IPS-15b (cell line): ENCODE data around the gene MAGI2.

ENCODE experiments used
- H3K27me3 ChIP-seq: one replicate; pipeline ENCODE4 v1.6.1; 2013; ENCODE audit warnings: low read length; ENCODE audit not compliant: control insufficient read depth, insufficient read depth
- H3K36me3 ChIP-seq: one replicate; pipeline ENCODE4 v1.6.1; 2013; ENCODE audit warnings: low read length; ENCODE audit not compliant: control insufficient read depth, insufficient read depth
- H3K4me1 ChIP-seq: one replicate; pipeline ENCODE4 v1.6.1; 2013; ENCODE audit warnings: mild to moderate bottlenecking, low read length; ENCODE audit not compliant: control insufficient read depth, insufficient read depth
- H3K4me3 ChIP-seq: one replicate; pipeline ENCODE4 v1.5.1; 2013; ENCODE audit warnings: low read depth, low read length
- H3K9ac ChIP-seq: one replicate; pipeline ENCODE4 v1.6.1; 2013; ENCODE audit warnings: low read depth, mild to moderate bottlenecking, low read length
- H3K9me3 ChIP-seq: one replicate; pipeline ENCODE4 v1.6.1; 2013; ENCODE audit warnings: mild to moderate bottlenecking, low read length; ENCODE audit not compliant: control insufficient read depth, insufficient read depth

The MAGI2 gene

DNA sequence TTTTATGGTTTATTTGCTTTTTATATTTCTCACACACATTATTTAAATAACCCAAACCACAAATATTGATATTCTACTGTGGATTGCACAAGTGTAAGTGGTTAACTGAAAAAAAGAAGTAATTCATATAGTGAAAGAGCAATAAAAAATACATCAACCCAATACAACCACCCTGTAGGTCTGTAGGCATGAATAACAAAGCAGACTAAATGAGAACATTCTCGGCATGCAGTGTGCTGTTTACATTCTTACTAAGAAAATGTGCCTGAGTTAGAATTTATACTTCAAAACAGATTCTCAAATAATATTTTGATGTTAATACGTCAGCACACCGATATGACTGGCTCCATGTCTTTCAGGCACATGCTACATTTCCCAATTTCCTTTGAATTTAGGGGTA is 660.8 kb downstream of the MAGI2 start:
- Histone ChIP-seq H3K4me1 (peaks cover 8% of the 10 kb centered on the region), H3K9ac (no peak overlapping the region), H3K36me3 (no peaks in the 10 kb centered on the region), H3K27me3 (no peaks in the 10 kb centered on the region), H3K9me3 (no peaks in the 10 kb centered on the region), H3K4me3 (no peak overlapping the region)

DNA sequence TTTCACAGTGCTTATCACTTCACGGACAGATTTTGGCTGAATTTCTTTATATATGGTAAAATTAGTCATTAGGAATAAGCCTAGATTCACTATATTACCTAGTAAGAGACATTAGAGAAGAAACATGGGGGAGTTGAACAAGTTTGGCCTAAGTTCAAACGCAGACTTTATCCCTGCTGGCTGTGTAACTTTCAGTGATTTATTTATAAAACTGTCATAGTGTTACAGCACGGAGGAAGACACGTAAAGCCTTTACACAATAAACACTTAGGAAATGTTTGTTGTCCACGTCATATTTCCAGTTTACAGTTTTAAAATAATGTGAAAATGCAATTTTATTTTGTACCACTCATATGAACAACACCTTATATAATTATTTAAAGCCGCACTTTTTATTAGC is 661.5 kb downstream of the MAGI2 start:
- H3K36me3 ChIP-seq = no peaks in the 10 kb centered on the region
- H3K27me3 ChIP-seq = no peaks in the 10 kb centered on the region
- no peak overlapping the region for H3K9ac ChIP-seq
- H3K4me1 ChIP-seq = peaks cover 8% of the 10 kb centered on the region
- H3K9me3 ChIP-seq = no peaks in the 10 kb centered on the region
- no peak overlapping the region for H3K4me3 ChIP-seq

DNA sequence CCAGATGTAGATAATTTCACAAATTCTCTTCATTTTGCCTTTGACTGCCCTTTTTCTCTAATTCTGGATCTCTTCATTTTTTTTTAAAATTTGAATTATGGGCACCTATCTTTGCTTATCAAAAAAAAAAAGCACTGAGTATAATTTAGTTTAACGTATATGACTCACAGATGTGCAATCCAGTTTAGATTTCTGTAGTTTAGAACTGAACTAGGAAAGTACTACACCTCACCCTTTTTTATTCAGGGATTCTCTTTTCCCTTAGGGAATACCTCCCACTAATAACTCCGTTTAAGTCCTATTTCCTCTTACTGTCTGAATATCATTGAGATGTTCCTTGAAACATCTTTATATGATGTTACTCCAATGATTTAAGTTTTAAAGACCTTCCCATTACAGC is 665.0 kb downstream of the MAGI2 start:
- Histone ChIP-seq H3K36me3 (no peaks in the 10 kb centered on the region), H3K9me3 (no peaks in the 10 kb centered on the region), H3K27me3 (no peaks in the 10 kb centered on the region), H3K4me1 (peaks cover 8% of the 10 kb centered on the region), H3K4me3 (no peak overlapping the region), H3K9ac (no peak overlapping the region)

DNA sequence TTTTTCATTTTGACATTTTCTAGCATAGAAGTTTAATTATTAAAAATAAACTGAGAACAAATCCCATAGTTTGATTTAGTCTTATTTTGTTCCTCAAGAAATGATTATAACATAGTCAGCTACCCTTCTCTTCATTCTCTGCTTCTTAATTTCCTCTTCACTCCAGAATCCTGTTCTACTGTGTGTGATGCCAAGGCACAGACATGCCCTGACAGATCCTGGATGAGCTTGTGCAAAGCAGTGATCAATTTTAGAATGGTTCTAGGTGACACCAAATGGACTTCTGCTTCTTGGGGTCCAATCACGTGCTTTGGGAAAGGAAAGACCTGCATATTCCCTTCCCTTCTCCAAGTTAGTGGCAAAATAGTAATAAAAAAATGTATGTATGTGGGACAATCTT is 665.6 kb downstream of the MAGI2 start:
- Histone ChIP-seq H3K36me3 (no peaks in the 10 kb centered on the region), H3K4me1 (peaks cover 7% of the 10 kb centered on the region), H3K27me3 (no peaks in the 10 kb centered on the region), H3K9ac (no peak overlapping the region), H3K9me3 (no peaks in the 10 kb centered on the region), H3K4me3 (no peak overlapping the region)

DNA sequence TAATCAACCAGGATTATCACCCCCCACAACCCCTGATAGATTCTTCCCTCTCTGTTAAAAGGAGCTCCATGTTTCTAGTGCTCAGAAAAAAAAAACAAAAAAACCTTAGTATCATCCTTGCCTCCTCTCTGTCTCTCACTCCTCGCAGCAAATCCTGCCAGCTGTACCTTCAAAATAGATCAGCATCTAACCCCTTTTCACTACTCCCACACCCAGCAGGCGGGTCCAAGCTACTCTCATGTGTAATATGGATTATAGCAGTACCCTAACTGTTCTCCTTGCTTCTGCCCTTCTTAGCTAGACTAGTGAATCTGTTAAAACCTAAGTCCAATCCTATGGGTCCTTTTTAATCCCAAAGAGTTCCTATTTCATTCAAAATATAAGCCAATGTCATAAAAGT is 667.4 kb downstream of the MAGI2 start:
- no peak overlapping the region for H3K9ac ChIP-seq
- H3K9me3 ChIP-seq = no peaks in the 10 kb centered on the region
- no peaks in the 10 kb centered on the region for H3K27me3 ChIP-seq

DNA sequence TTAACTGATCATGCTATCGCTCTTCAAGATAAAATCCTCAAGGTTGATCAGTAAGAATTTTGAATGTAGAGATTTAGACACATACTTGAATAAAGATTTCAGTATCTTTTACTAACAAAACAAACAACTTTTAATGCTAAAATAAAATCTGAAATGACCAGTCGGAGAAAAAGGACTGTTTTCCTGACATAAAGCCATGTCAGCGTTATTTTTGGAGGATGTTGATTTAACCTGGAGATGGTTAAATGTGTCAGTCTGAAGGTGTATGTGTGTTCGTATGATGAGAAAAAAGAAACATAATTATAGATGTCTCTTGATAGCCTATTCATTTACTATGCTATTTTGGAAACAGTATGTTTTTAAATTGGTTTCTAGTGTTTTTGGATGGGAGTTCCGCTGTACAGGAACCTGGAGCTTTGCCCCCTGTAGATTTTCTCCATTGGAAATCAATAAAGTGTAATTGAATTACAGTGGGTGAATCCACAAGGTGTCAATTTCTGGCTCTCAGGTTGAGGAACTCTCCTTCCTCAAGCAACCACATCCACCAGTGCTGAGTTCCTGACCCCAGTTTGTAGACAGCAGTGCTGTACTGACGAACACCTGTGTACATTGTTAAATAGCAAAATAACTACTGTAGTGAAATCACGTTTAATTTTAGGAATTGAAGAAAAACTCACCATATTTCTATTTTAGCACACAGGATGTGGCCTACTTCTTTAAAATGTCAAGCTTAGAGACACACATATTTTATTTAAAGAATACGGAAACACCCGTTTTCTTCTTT is 670.1 kb downstream of the MAGI2 start:
- H3K9me3 ChIP-seq = no peaks in the 10 kb centered on the region
- no peak overlapping the region for H3K9ac ChIP-seq
- no peak overlapping the region for H3K4me3 ChIP-seq
- no peaks in the 10 kb centered on the region for H3K27me3 ChIP-seq
- no peaks in the 10 kb centered on the region for H3K4me1 ChIP-seq
- no peaks in the 10 kb centered on the region for H3K36me3 ChIP-seq

More for the DNA sequence above, 667.4 kb downstream of the MAGI2 start:
- no peaks in the 10 kb centered on the region for H3K36me3 ChIP-seq
- no peak overlapping the region for H3K4me3 ChIP-seq
- no peaks in the 10 kb centered on the region for H3K4me1 ChIP-seq

DNA sequence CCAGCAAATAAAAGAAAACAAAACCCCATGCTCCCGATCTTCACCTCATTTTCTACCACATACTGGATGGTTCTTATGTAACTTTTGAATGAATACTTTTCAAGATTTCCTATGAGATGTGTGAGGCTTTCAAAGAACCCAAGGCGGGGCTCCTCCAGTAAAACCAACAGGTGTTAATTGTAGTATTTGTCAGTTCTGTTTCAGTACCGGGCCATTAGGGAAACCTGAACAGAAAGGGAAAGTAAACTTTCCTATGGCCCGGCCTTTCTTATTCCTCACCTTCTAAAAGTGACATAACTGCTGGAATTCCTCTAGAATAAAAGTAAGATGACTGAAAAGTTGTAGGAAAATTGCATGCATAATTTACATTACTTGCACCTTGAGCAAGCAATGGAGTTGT is 672.9 kb downstream of the MAGI2 start:
- Histone ChIP-seq H3K27me3 (no peaks in the 10 kb centered on the region), H3K36me3 (no peaks in the 10 kb centered on the region), H3K4me3 (no peak overlapping the region), H3K9me3 (no peaks in the 10 kb centered on the region), H3K4me1 (no peaks in the 10 kb centered on the region), H3K9ac (no peak overlapping the region)

DNA sequence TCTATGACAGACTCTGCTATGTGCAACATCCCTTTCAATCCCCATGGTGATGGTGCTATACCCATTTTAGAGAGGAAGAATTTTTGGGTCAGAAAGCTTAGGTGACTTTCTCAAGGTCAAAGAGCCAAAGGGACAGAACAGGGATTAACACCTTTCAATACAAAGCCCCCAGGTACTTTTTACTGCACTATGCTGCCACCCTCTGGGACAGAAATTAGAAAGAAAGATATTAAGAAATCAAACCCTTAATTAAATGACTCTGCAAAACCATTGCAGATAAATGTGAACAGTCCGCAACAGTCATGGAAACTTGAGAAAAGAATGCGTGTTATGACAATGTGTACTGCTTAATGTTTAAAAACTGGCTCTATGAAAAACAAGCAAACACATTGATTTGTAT is 673.7 kb downstream of the MAGI2 start:
- Histone ChIP-seq H3K9ac (no peak overlapping the region), H3K4me1 (no peaks in the 10 kb centered on the region), H3K27me3 (no peaks in the 10 kb centered on the region), H3K4me3 (no peak overlapping the region), H3K36me3 (no peaks in the 10 kb centered on the region), H3K9me3 (no peaks in the 10 kb centered on the region)

DNA sequence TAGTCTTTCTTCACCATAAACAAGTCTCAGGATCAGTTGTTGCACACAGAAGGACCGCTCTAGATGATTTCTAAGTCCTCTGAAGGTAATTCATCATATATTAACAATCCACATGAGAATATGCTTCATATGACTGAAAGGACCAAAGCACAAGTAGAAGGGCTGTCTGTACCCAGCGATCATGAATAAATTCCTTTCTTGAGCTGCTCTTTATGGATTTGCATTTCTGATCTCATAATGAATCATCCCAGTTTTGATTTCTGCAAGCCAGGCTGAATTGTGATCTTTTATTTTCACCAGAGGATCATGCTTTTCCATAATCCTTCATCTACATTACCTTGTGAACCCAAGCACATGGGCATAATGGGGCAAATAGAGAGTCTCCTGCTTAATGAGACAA is 675.6 kb downstream of the MAGI2 start:
- Histone ChIP-seq H3K9ac (no peak overlapping the region), H3K4me3 (no peak overlapping the region), H3K27me3 (no peaks in the 10 kb centered on the region), H3K4me1 (peaks cover 2% of the 10 kb centered on the region), H3K36me3 (no peaks in the 10 kb centered on the region), H3K9me3 (no peaks in the 10 kb centered on the region)

DNA sequence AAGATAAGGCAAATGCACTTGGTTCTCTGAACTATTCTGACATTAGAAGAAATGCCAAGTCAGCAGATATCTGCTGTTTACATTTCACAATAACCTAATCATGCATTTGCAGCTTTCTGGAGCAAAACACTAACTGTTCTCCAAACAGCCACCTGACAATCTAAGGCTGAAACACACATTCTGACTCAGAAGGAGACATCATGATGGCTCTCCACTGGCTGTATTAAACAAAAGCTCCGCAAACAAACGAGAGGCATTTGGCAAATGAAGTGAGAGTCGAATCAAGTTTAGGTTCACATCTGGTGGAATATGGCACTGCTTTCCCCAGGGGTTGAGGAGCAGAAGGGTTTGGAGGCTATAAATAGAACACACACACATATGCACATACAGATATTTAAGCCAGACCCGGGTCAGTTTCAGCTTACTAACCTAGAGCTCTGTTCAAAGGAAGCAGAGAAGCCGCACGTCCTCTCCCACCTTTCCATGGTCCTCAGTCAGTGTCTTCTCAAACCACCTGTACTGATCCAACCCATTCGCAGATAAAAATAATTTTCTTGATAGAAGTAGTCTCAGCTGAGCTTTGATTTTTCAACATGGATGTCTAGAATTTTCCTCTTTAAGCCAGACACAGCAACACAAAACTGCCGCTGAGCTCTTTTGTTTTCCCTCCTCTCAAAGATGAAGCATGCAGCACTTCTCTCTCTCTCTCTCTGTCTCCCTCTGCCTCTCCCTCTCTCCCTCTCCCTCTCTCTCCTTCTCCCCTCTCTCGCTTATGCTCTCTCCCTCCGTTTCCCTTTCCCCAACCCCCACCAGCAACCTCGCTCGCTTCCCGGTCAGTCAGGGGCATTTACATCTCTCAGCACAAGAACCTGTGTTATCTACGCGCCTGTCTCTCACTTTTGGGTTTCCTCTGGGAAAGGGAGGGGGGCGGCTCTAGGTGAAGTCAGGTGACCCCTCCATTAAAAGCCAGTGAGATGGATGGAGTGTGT is 682.8 kb downstream of the MAGI2 start:
- H3K4me1 ChIP-seq = peaks cover 5% of the 10 kb centered on the region
- H3K36me3 ChIP-seq = no peaks in the 10 kb centered on the region
- H3K9ac ChIP-seq = peak overlapping the region; percentile 70
- H3K4me3 ChIP-seq = peak overlapping the region; percentile 76
- no peaks in the 10 kb centered on the region for H3K9me3 ChIP-seq
- no peaks in the 10 kb centered on the region for H3K27me3 ChIP-seq

DNA sequence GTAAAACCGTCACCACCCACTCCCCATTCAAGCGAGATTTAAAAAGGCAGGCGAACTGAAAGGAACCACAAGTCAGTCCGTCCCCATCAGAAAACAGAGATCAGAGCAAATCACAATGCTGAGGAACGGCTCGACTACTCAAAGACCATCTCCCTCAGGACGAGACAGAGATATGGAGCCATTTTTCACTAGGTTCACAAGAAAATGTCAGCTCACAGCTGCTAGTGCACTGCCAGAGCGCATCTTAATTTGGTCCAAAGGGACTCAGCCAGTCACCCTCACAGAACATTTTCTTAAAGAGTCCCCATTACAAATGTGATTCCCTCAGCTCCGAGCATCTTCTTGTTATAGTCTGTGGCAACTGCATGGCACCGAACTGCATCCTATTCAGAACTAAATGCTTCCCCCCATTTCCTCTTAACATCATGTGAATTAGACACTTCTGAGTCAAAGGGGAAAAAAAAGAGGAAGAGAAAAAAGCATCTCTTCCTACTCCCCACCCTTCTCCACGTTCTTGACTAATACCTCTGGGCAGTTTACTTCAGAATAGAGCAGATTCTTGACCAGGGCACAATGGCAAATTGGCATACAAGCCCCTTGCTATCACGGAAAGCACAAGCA is 683.9 kb downstream of the MAGI2 start:
- Histone ChIP-seq H3K36me3 (no peaks in the 10 kb centered on the region), H3K27me3 (no peaks in the 10 kb centered on the region), H3K9ac (no peak overlapping the region), H3K4me3 (peak overlapping the region; percentile 76), H3K9me3 (no peaks in the 10 kb centered on the region), H3K4me1 (peaks cover 5% of the 10 kb centered on the region)
